ENCODE results near the gene RNF213. TPM values are rescaled to one million over a fixed set of nuclear protein-coding genes. Genes with fewer than 3 reads are reported as not detected.

RNF213 gene
- total RNA-seq, 1 experiment from 2014 or later, result 179 TPM

GRCh38 chr17:80389011-80389995 lies 128.7 kb downstream of the RNF213 start:
- DNase-seq, result no peak
- Histone ChIP-seq H3F3A (ENCODE audit: insufficient read depth, low read depth) (no peaks in the 10 kb centered on the region), H3K27ac (no peak overlapping the region), H3K4me2 (no peak overlapping the region), H3K36me3 (ENCODE audit: low read depth) (no peaks in the 10 kb centered on the region), H3K27me3 (ENCODE audit: insufficient read depth, low read depth) (no peaks in the 10 kb centered on the region), H3K4me3 (no peak overlapping the region), H2AFZ (no peak overlapping the region), H3K9me2 (ENCODE audit: insufficient read depth) (no peaks in the 10 kb centered on the region), H3K9me3 (ENCODE audit: insufficient read depth, low read depth) (no peaks in the 10 kb centered on the region), H3K4me1 (replicated peaks; ENCODE audit: insufficient read depth) (no peaks in the 10 kb centered on the region), H4K20me1 (ENCODE audit: insufficient read depth) (no peaks in the 10 kb centered on the region; the same call in 1 of the 2 replicates), H3K79me2 (ENCODE audit: low read depth) (no peaks in the 10 kb centered on the region)
- ChIA-PET POLR2A (ENCODE audit: unreplicated experiment) (no interaction called here), CTCF (no interaction called here)
- intact Hi-C loops (cut with micrococcal nuclease; ENCODE audit: unreplicated experiment), result no loop called here
- no TSS peak for BruUV-seq (replicated peaks)
- no peak for TF ChIP-seq EZH2 (IDR thresholded peaks at IDR 0.05; ENCODE audit: low read depth)
- no peak for TF ChIP-seq CTCF (conservative IDR thresholded peaks at IDR 0.05)

- H3K27me3 ChIP-seq (ENCODE audit: insufficient read depth, low read depth), result no peaks in the 10 kb centered on the region
- no peak overlapping the region for H3K27ac ChIP-seq
- TF ChIP-seq CTCF (conservative IDR thresholded peaks at IDR 0.05) (no peak), EZH2 (IDR thresholded peaks at IDR 0.05; ENCODE audit: low read depth) (no peak)
- POLR2A ChIA-PET (ENCODE audit: unreplicated experiment), result no interaction called here
- 0 out of 2 replicates have a peak, but pooled peaks cover 6% of the 10 kb centered on the region for H4K20me1 ChIP-seq (ENCODE audit: insufficient read depth)
- CTCF ChIA-PET, result no interaction called here
- no peaks in the 10 kb centered on the region for H3K4me1 ChIP-seq (replicated peaks; ENCODE audit: insufficient read depth)
- no peaks in the 10 kb centered on the region for H3K79me2 ChIP-seq (ENCODE audit: low read depth)
- no peak overlapping the region for H3K4me2 ChIP-seq
- no peak overlapping the region for H3K4me3 ChIP-seq
- no peak overlapping the region for H2AFZ ChIP-seq
- no peaks in the 10 kb centered on the region for H3K9me3 ChIP-seq (ENCODE audit: insufficient read depth, low read depth)
- no peaks in the 10 kb centered on the region for H3K36me3 ChIP-seq (ENCODE audit: low read depth)
- H3F3A ChIP-seq (ENCODE audit: insufficient read depth, low read depth), result no peaks in the 10 kb centered on the region
- no TSS peak for BruUV-seq (replicated peaks)
- intact Hi-C loops (cut with micrococcal nuclease; ENCODE audit: unreplicated experiment), result no loop called here
- H3K9me2 ChIP-seq (ENCODE audit: insufficient read depth), result no peaks in the 10 kb centered on the region
- no peak for DNase-seq
Measured at GRCh38 chr17:80393241-80393890, 132.7 kb downstream of the RNF213 start.

- Histone ChIP-seq H3K27me3 (ENCODE audit: insufficient read depth, low read depth) (no peaks in the 10 kb centered on the region), H3K4me2 (no peak overlapping the region), H3K9me2 (ENCODE audit: insufficient read depth) (no peaks in the 10 kb centered on the region), H3F3A (ENCODE audit: insufficient read depth, low read depth) (no peaks in the 10 kb centered on the region), H3K27ac (no peak overlapping the region), H4K20me1 (ENCODE audit: insufficient read depth) (0 out of 2 replicates have a peak, but pooled peaks cover 6% of the 10 kb centered on the region), H3K4me1 (replicated peaks; ENCODE audit: insufficient read depth) (no peaks in the 10 kb centered on the region), H3K9me3 (ENCODE audit: insufficient read depth, low read depth) (no peaks in the 10 kb centered on the region), H3K36me3 (ENCODE audit: low read depth) (no peaks in the 10 kb centered on the region), H3K79me2 (ENCODE audit: low read depth) (no peaks in the 10 kb centered on the region), H2AFZ (no peak overlapping the region), H3K4me3 (no peak overlapping the region)
- BruUV-seq (replicated peaks), result no TSS peak
- TF ChIP-seq CTCF (conservative IDR thresholded peaks at IDR 0.05) (no peak), EZH2 (IDR thresholded peaks at IDR 0.05; ENCODE audit: low read depth) (no peak)
- intact Hi-C loops (cut with micrococcal nuclease; ENCODE audit: unreplicated experiment), result no loop called here
- DNase-seq, result no peak
- ChIA-PET POLR2A (ENCODE audit: unreplicated experiment) (interaction anchor here (0.5 kb wide), 1 partner anchor 440 kb away, joined by 3 read pairs; no protein-coding TSS in a partner anchor), CTCF (no interaction called here)
Measured at GRCh38 chr17:80393961-80394360, 133.3 kb downstream of the RNF213 start.

All from PC-9 (cell line).